H1 (cell line): ENCODE results near the gene MT2A. TPM values are rescaled to one million over a fixed set of nuclear protein-coding genes. Genes with fewer than 3 reads are reported as not detected.

Experiments
- CTCF ChIA-PET: fragments of 300-600 bp; sonication (Branson Sonifier 250); formaldehyde crosslinking; loops from one replicate; lab custom pipeline; 2021; ENCODE audit not compliant: partially characterized antibody; lab: Charles Lee
- POLR2A ChIA-PET: fragments of 300-600 bp; sonication (Branson Sonifier 250); formaldehyde crosslinking; loops from one replicate; lab custom pipeline; 2021; ENCODE audit warnings: inconsistent platforms; ENCODE audit not compliant: partially characterized antibody; lab: Charles Lee
- DNase-seq, 2 experiments: peaks; one replicate each; pipeline versions ENCODE4 v3.0.0 to v3.0.0-alpha.2; 2010 to 2022; ENCODE audit warnings: low spot score in 2 of 2, low read depth in 1 of 2, mixed read lengths in 1 of 2
- FAIRE-seq: peaks from 2 replicates; lab custom pipeline; 2011; peaks lifted over from hg19 to GRCh38; lab: Jason Lieb, UNC
- H2AFZ ChIP-seq: 2 replicates; pipeline ENCODE4 v1.8.1; 2012; ENCODE audit warnings: low read length, inconsistent platforms
- H2AK5ac ChIP-seq: 2 replicates; pipeline ENCODE4 v1.6.1; 2013; ENCODE audit warnings: low read depth, low read length
- H2BK120ac ChIP-seq: replicated peaks from 2 replicates; pipeline ENCODE3; 2013; ENCODE audit warnings: low read depth, low read length, inconsistent platforms
- H2BK12ac ChIP-seq: 2 replicates; pipeline ENCODE4 v1.6.1; 2013; ENCODE audit warnings: low read depth, low read length
- H2BK15ac ChIP-seq: 2 replicates; pipeline ENCODE4 v1.6.1; 2013; ENCODE audit warnings: low read length
- H2BK20ac ChIP-seq: 2 replicates; pipeline ENCODE4 v1.6.1; 2013; ENCODE audit warnings: low read length
- H2BK5ac ChIP-seq: 2 replicates; pipeline ENCODE4 v1.6.1; 2013; ENCODE audit warnings: low read depth, low read length
- H3K14ac ChIP-seq: 2 replicates; pipeline ENCODE4 v1.6.1; 2013; ENCODE audit warnings: inconsistent platforms; ENCODE audit not compliant: insufficient read length
- H3K18ac ChIP-seq: 2 replicates; pipeline ENCODE4 v1.6.1; 2013; ENCODE audit warnings: low read length; ENCODE audit errors: extremely low read depth
- H3K23ac ChIP-seq: 2 replicates; pipeline ENCODE4 v1.6.1; 2013; ENCODE audit warnings: inconsistent platforms; ENCODE audit not compliant: insufficient read length
- H3K23me2 ChIP-seq: 2 replicates; pipeline ENCODE4 v1.6.1; 2013; ENCODE audit warnings: low read depth, low read length
- H3K27ac ChIP-seq: 2 replicates; pipeline ENCODE4 v1.6.1; 2011; ENCODE audit warnings: low read depth, low read length, inconsistent platforms
- H3K27me3 ChIP-seq, 4 experiments: replicated peaks in 1 of 4; 1 replicate in 1 of 4; 2 replicates in 3 of 4; pipeline versions ENCODE4 v1.6.1 to v1.8.1; 2011 to 2013; ENCODE audit warnings: low read length in 3 of 4, mild to moderate bottlenecking in 3 of 4, inconsistent platforms in 2 of 4, mixed read lengths in 2 of 4, moderate library complexity in 1 of 4; ENCODE audit not compliant: control insufficient read depth in 3 of 4, insufficient read depth in 3 of 4; ENCODE audit errors: extremely low read depth in 1 of 4
- H3K36me3 ChIP-seq, 4 experiments: 2 replicates each; pipeline versions ENCODE4 v1.6.1 to v1.8.1; 2011 to 2013; ENCODE audit warnings: mild to moderate bottlenecking in 4 of 4, low read length in 3 of 4, moderate library complexity in 2 of 4, control low read depth in 1 of 4, inconsistent platforms in 1 of 4; ENCODE audit not compliant: insufficient read depth in 4 of 4, control insufficient read depth in 2 of 4
- H3K4ac ChIP-seq: replicated peaks from 2 replicates; pipeline ENCODE3; 2013; ENCODE audit warnings: low read length, low read depth, mixed read lengths, inconsistent platforms; ENCODE audit not compliant: insufficient read length
- H3K4me1 ChIP-seq, 4 experiments: replicated peaks in 1 of 4; 1 replicate in 1 of 4; 2 replicates in 3 of 4; pipeline versions ENCODE4 v1.6.1 to v1.8.1; 2011 to 2013; ENCODE audit warnings: low read length in 3 of 4, inconsistent platforms in 2 of 4, mixed read lengths in 1 of 4; ENCODE audit not compliant: insufficient read depth in 4 of 4, control insufficient read depth in 3 of 4
- H3K4me2 ChIP-seq, 2 experiments: 2 replicates each; pipeline versions ENCODE4 v1.6.1 to v1.8.1; 2011 to 2013; ENCODE audit warnings: low read depth in 2 of 2, low read length in 2 of 2, control low read depth in 1 of 2, inconsistent platforms in 1 of 2, mild to moderate bottlenecking in 1 of 2; ENCODE audit not compliant: insufficient read depth in 1 of 2
- H3K4me3 ChIP-seq, 4 experiments: fragments of 200-600, 300-600 bp in 1 of 4; sonication (generic), shearing (Covaris generic), sonication (Bioruptor Twin) in 1 of 4; 2 replicates each; pipeline versions ENCODE4 v1.5.1 to v1.8.1; 2011 to 2016; ENCODE audit warnings: low read length in 4 of 4, low read depth in 3 of 4, control low read depth in 2 of 4, inconsistent platforms in 2 of 4, mild to moderate bottlenecking in 2 of 4, mixed read lengths in 1 of 4, moderate library complexity in 1 of 4; ENCODE audit not compliant: insufficient read depth in 2 of 4; ENCODE audit errors: extremely low read depth in 1 of 4
- H3K56ac ChIP-seq: replicated peaks from 2 replicates; pipeline ENCODE3; 2013; ENCODE audit warnings: low read depth, mild to moderate bottlenecking, mixed read lengths, low read length, inconsistent platforms; ENCODE audit not compliant: insufficient read length
- H3K79me1 ChIP-seq: 2 replicates; pipeline ENCODE4 v1.6.1; 2013; ENCODE audit warnings: low read depth, low read length, control low read depth
- H3K79me2 ChIP-seq, 2 experiments: 2 replicates each; pipeline versions ENCODE4 v1.6.1 to v1.8.1; 2012 to 2013; ENCODE audit warnings: low read length in 2 of 2, mild to moderate bottlenecking in 2 of 2, inconsistent platforms in 1 of 2; ENCODE audit not compliant: insufficient read depth in 2 of 2, control insufficient read depth in 1 of 2
- H3K9ac ChIP-seq, 4 experiments: replicated peaks in 1 of 4; 1 replicate in 1 of 4; 2 replicates in 3 of 4; pipeline versions ENCODE4 v1.6.1 to v1.8.1; 2011 to 2013; ENCODE audit warnings: low read depth in 3 of 4, low read length in 3 of 4, control low read depth in 2 of 4, mild to moderate bottlenecking in 2 of 4, moderate library complexity in 2 of 4, inconsistent platforms in 1 of 4; ENCODE audit errors: extremely low read depth in 1 of 4
- H3K9me3 ChIP-seq, 2 experiments: 2 replicates each; pipeline versions ENCODE4 v1.6.1 to v1.8.1; 2012 to 2013; ENCODE audit warnings: mild to moderate bottlenecking in 2 of 2, moderate library complexity in 2 of 2, control low read depth in 1 of 2, inconsistent platforms in 1 of 2, low read depth in 1 of 2, low read length in 1 of 2, mixed read lengths in 1 of 2; ENCODE audit not compliant: insufficient read depth in 2 of 2
- H4K20me1 ChIP-seq, 2 experiments: replicated peaks in 1 of 2; 2 replicates each; pipeline versions ENCODE3 to v1.8.1; 2011 to 2013; ENCODE audit warnings: inconsistent platforms in 2 of 2, low read length in 2 of 2, mild to moderate bottlenecking in 1 of 2; ENCODE audit not compliant: insufficient read depth in 2 of 2, control insufficient read depth in 1 of 2
- H4K5ac ChIP-seq: 2 replicates; pipeline ENCODE4 v1.6.1; 2013; ENCODE audit warnings: low read length, low read depth, mixed read lengths, inconsistent platforms; ENCODE audit not compliant: insufficient read length
- H4K8ac ChIP-seq: 2 replicates; pipeline ENCODE4 v1.8.0; 2013; ENCODE audit warnings: mild to moderate bottlenecking, moderate library complexity, low read length, inconsistent platforms; ENCODE audit not compliant: insufficient read depth; ENCODE audit errors: extremely low read depth
- H4K91ac ChIP-seq: replicated peaks from 2 replicates; pipeline ENCODE3; 2013; ENCODE audit warnings: low read length, mixed read lengths, inconsistent platforms; ENCODE audit not compliant: insufficient read length
- RBBP5 ChIP-seq: IDR thresholded peaks from 2 replicates; pipeline ENCODE4 v1.7.1; 2012; ENCODE audit warnings: low read depth, mild to moderate bottlenecking, inconsistent platforms, low read length, moderate library complexity, borderline replicate concordance
- SUZ12 ChIP-seq: fragments of 200-600 bp; sonication (generic); IDR thresholded peaks from 2 replicates; pipeline ENCODE4 v1.6.1; 2012; ENCODE audit warnings: mild to moderate bottlenecking, inconsistent platforms, low read length, moderate library complexity, mixed read lengths
- YY1 ChIP-seq: IDR thresholded peaks from 2 replicates; pipeline ENCODE4 v1.6.1; 2011; ENCODE audit warnings: low read depth, mild to moderate bottlenecking, low read length
- ZNF274 ChIP-seq: IDR thresholded peaks from 2 replicates; pipeline ENCODE4 v1.7.0; 2012; ENCODE audit warnings: low read length, borderline replicate concordance; ENCODE audit errors: extremely low read depth
- WGBS, 2 experiments: shearing (Covaris generic) in 1 of 2; methylation state at CpG; one replicate each; pipeline versions ENCODE4 v1.1.6 to v1.1.7; 2013 to 2015; ENCODE audit warnings: low lambda C conversion rate in 2 of 2, mixed read lengths in 2 of 2, inconsistent platforms in 1 of 2, low coverage in 1 of 2, missing lambda C conversion rate in 1 of 2; ENCODE audit not compliant: insufficient replicate concordance in 2 of 2, insufficient coverage in 1 of 2, insufficient read length in 1 of 2; ENCODE audit errors: extremely low coverage in 1 of 2, missing lambda C conversion rate in 1 of 2; 5-methylcytosine and 5-hydroxymethylcytosine counted together
- polyA plus RNA-seq, 7 experiments: library from polyadenylated mRNA; depleted of rRNA in 3 of 7; stranded (reverse) in 5 of 7; unstranded in 2 of 7; fragments of >200 nt in 5 of 7; fragments of 200-250 nt in 2 of 7; gene quantifications; 1 replicate in 5 of 7; 2 replicates in 1 of 7; 4 replicates in 1 of 7; pipeline versions ENCODE4 v1.2.1 to v1.2.3, GENCODE V29; 2011 to 2013; ENCODE audit warnings: missing spikeins in 2 of 7, mixed read lengths in 2 of 7
- total RNA-seq: library from RNA; stranded (reverse); fragmentation: NEBNext Ultra II Directional; extraction: Animal tissue kit (Norgen Biotek cat#: 25700); gene quantifications from 2 replicates; pipeline ENCODE4 v1.2.1, GENCODE V29; 2021
- TF ChIP-seq, protein P1 (sequence below): IDR thresholded peaks from 2 replicates; pipeline ENCODE4 v1.6.1; 2011; ENCODE audit warnings: low read depth, mild to moderate bottlenecking, low read length; ENCODE audit not compliant: insufficient read depth

Gene MT2A
- total and polyA plus RNA-seq, 2 of the 8 experiments (the other 6 are each of a cell fraction or from before 2014, with no cell fraction given) = 9.5 to 30.1 TPM

DNA sequence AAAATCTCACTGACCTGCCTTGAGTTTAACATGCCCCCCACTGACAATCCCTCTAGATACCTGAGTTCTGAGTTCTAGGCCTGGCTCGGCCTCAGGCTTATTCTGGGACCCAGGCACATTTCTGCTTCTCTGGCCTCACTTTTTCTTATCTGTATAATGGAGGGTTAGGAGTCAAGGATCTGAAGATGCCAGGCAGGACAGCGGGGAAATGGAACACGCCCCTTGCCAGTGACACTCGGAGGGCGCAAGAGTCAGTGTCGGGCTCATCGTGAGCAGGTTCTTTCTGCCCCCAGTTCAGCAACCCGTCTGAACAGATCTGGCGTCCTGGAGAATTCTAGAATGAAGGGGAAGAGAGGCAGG is 19.6 kb upstream of the MT2A start:
- Histone ChIP-seq H3K4me1 (peaks cover 0 to 13% (median 4%) of the 10 kb centered on the region in 4 experiments; a peak in 5 of 7 replicates), H2BK120ac (no peak overlapping the region), H2AFZ (no peak overlapping the region), H2BK15ac (no peak overlapping the region), H3K27me3 (peaks cover 20 to 52% (median 43%) of the 10 kb centered on the region in 4 experiments), H3K23ac (no peak overlapping the region), H4K20me1 (peaks cover 2 to 4% of the 10 kb centered on the region in 2 experiments), H3K18ac (0 out of 2 replicates have a peak overlapping the region, but pooled peaks have one; percentile 32), H4K91ac (no peak overlapping the region), H3K79me1 (no peaks in the 10 kb centered on the region), H3K23me2 (peaks cover 8% of the 10 kb centered on the region; the same call in 1 of the 2 replicates), H3K36me3 (no peaks in the 10 kb centered on the region), H4K5ac (no peak overlapping the region), H2BK12ac (no peak overlapping the region), H2BK20ac (no peak overlapping the region), H3K4ac (no peak overlapping the region), H3K27ac (no peak overlapping the region), H2BK5ac (no peak overlapping the region), H3K4me2 (peak overlapping the region; percentile 88 to 92), H3K4me3 (peak overlapping the region; percentile 28 to 65 (median 34)), H3K14ac (no peak overlapping the region)
- POLR2A ChIA-PET = interaction anchor here (0.6 kb wide), 1 partner anchor 48 kb away, joined by 4 read pairs; no protein-coding TSS in a partner anchor
- no peak for FAIRE-seq
- WGBS, 2 experiments = 59% methylated on average over 9 of the region's 9 CpGs; no CpG with 5 or more reads in 1 of the 2 experiments
- CTCF ChIA-PET = interaction anchor here (0.8 to 2.0 kb wide), 5 partner anchors 12 to 64 kb away, joined by 3 to 11 read pairs (median 3); no protein-coding TSS in a partner anchor
- TF ChIP-seq, protein P1, sequence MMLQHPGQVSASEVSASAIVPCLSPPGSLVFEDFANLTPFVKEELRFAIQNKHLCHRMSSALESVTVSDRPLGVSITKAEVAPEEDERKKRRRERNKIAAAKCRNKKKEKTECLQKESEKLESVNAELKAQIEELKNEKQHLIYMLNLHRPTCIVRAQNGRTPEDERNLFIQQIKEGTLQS = no peak
- TF ChIP-seq RBBP5 = no peak
- TF ChIP-seq YY1 = no peak
- no peak for TF ChIP-seq ZNF274
- TF ChIP-seq SUZ12 = no peak
- TF ChIP-seq, all 59 proteins: peak for 0
- DNase-seq = no peak
- H3K9ac ChIP-seq = no peak overlapping the region; a peak in 1 of 7 replicates
- H2AK5ac ChIP-seq = no peak overlapping the region
- H3K79me2 ChIP-seq = no peaks in the 10 kb centered on the region
- H3K9me3 ChIP-seq = no peaks in the 10 kb centered on the region
- H3K56ac ChIP-seq = no peak overlapping the region
- H4K8ac ChIP-seq = no peak overlapping the region
